ENCODE measurements around the gene DOCK3. TPM values are rescaled to one million over a fixed set of nuclear protein-coding genes. Genes with fewer than 3 reads are reported as not detected.

DOCK3 gene
- total RNA-seq, 1 donor from 2014 or later = 10.0 TPM

GRCh38 chr3:51340013-51340829, 665.5 kb downstream of the DOCK3 start:
- no peak for DNase-seq (ENCODE audit: low spot score, unreplicated experiment)
- peaks cover 4% of the 10 kb centered on the region for H3K36me3 Mint-ChIP-seq (ENCODE audit: insufficient read depth)
- no peaks in the 10 kb centered on the region for H3K27me3 Mint-ChIP-seq
- TF ChIP-seq CTCF (IDR thresholded peaks at IDR 0.05; ENCODE audit: unreplicated experiment) = no peak
- H3K9me3 Mint-ChIP-seq (ENCODE audit: low read depth) = no peaks in the 10 kb centered on the region
- peaks cover 18% of the 10 kb centered on the region for H3K4me1 Mint-ChIP-seq (ENCODE audit: low read depth)
- peak overlapping the region; percentile 59 for H3K27ac Mint-ChIP-seq
- no peak overlapping the region for H3K4me3 Mint-ChIP-seq (ENCODE audit: low read depth)

DNA sequence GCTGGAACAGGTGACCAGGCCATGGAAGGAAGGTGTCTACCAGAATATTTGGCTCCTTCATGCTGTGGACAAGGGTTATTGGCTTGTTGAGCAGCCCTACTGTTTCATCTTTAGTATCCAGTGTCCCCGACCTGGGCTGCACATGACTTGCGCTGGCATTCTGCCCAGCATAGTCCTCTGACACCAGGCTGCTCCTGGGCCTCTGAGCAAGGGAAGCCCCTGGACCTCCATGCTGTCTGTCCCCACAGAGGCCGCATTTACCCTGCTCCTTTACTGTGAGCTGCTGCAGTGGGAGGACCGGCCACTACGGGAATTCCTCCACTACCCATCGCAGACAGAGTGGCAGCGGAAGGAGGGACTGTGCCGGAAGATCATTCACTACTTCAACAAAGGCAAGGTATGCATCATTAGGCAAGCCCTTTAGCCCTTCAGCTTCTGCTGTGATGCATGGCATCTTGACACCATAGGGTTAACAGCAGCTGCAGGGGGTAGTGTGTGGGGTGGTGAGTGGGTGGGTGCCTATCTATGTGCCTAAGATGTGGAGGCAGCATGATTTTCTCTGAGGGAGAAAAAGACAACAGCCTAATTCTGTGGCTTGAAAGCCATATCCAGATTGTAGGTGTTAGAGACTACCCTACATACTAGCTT, 666.4 kb downstream of the DOCK3 start:
- no peak overlapping the region for H3K27ac Mint-ChIP-seq
- TF ChIP-seq CTCF (IDR thresholded peaks at IDR 0.05; ENCODE audit: unreplicated experiment) = no peak
- H3K36me3 Mint-ChIP-seq (ENCODE audit: insufficient read depth) = peaks cover 4% of the 10 kb centered on the region
- no peaks in the 10 kb centered on the region for H3K27me3 Mint-ChIP-seq
- no peaks in the 10 kb centered on the region for H3K9me3 Mint-ChIP-seq (ENCODE audit: low read depth)
- H3K4me1 Mint-ChIP-seq (ENCODE audit: low read depth) = peaks cover 13% of the 10 kb centered on the region
- no peak overlapping the region for H3K4me3 Mint-ChIP-seq (ENCODE audit: low read depth)
- no peak for DNase-seq (ENCODE audit: low spot score, unreplicated experiment)

DNA sequence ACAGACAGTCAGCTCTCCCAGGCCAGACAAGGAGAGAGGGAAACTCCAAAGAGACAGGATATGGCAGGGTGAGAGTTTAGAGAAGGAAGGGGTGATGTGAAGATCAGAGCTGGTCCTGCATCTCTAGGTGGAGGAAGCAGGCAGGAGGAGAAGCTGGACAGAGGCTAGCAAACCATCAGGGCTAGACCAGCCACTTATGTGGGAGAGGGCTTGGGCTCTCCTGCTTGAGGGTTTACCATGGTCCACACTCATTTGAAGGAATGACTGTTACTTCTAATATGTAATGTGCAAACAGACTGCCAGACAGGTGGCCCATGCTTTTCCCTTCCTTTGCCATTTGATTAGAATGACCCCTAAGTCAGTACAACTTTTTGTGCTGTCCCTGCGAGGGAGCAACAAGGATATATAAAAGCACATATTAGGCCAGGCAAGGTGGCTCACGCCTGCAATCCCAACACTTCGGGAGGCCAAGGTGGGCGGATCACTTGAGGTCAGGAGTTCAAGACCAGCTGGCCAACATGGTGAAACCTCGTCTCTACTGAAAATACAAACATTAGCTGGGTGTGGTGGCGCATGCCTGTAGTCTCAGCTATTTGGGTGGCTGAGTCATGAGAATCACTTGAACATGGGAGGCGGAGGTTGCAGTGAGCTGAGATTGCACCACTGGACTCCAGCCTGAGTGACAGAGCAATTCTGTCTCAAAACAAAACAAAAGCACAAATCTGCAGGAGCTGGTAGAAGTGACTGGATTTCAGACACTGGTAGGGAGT, 669.4 kb downstream of the DOCK3 start:
- no peak for DNase-seq (ENCODE audit: low spot score, unreplicated experiment)
- H3K4me3 Mint-ChIP-seq (ENCODE audit: low read depth) = no peak overlapping the region
- H3K36me3 Mint-ChIP-seq (ENCODE audit: insufficient read depth) = peaks cover 5% of the 10 kb centered on the region
- no peaks in the 10 kb centered on the region for H3K9me3 Mint-ChIP-seq (ENCODE audit: low read depth)
- H3K4me1 Mint-ChIP-seq (ENCODE audit: low read depth) = peaks cover 11% of the 10 kb centered on the region
- TF ChIP-seq CTCF (IDR thresholded peaks at IDR 0.05; ENCODE audit: unreplicated experiment) = no peak
- H3K27me3 Mint-ChIP-seq = no peaks in the 10 kb centered on the region
- H3K27ac Mint-ChIP-seq = peak overlapping the region; percentile 57

GRCh38 chr3:51350751-51351150, 676.0 kb downstream of the DOCK3 start:
- H3K9me3 Mint-ChIP-seq (ENCODE audit: low read depth) = no peaks in the 10 kb centered on the region
- peaks cover 4% of the 10 kb centered on the region for H3K4me1 Mint-ChIP-seq (ENCODE audit: low read depth)
- no peaks in the 10 kb centered on the region for H3K27me3 Mint-ChIP-seq
- H3K36me3 Mint-ChIP-seq (ENCODE audit: insufficient read depth) = peaks cover 9% of the 10 kb centered on the region
- no peak for TF ChIP-seq CTCF (IDR thresholded peaks at IDR 0.05; ENCODE audit: unreplicated experiment)
- no peak for DNase-seq (ENCODE audit: low spot score, unreplicated experiment)
- H3K4me3 Mint-ChIP-seq (ENCODE audit: low read depth) = no peak overlapping the region
- H3K27ac Mint-ChIP-seq = no peak overlapping the region

DNA sequence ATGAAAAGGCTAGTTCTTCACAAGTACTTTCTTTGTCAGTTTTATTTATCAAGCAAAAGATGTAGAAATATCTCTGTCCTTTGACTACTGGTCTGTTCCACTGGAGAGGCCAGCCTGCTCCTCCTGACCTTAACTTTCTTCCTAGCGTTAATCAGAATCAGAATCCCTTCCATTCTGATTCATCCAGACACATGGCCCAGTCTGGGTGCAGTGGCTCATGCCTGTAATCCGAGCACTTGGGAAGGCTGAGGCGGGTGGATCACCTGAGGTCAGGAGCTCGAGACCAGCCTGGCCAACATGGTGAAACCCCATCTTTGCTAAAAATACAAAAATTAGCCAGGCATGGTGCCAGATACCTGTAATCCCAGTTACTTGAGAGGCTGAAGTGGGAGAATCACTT, 678.4 kb downstream of the DOCK3 start:
- H3K36me3 Mint-ChIP-seq (ENCODE audit: insufficient read depth) = peaks cover 8% of the 10 kb centered on the region

More for the DNA sequence above, 678.4 kb downstream of the DOCK3 start:
- no peaks in the 10 kb centered on the region for H3K9me3 Mint-ChIP-seq (ENCODE audit: low read depth)
- H3K4me1 Mint-ChIP-seq (ENCODE audit: low read depth) = peaks cover 15% of the 10 kb centered on the region
- H3K4me3 Mint-ChIP-seq (ENCODE audit: low read depth) = no peak overlapping the region
- no peak for DNase-seq (ENCODE audit: low spot score, unreplicated experiment)
- TF ChIP-seq CTCF (IDR thresholded peaks at IDR 0.05; ENCODE audit: unreplicated experiment) = no peak
- no peak overlapping the region for H3K27ac Mint-ChIP-seq
- H3K27me3 Mint-ChIP-seq = no peaks in the 10 kb centered on the region
